HepG2 (cell line): ENCODE measurements around the gene EZH1. TPM values are rescaled to one million over a fixed set of nuclear protein-coding genes. Genes with fewer than 3 reads are reported as not detected.

ENCODE experiments used
- ATAC-seq: fragments of 200-7000 bp; cut with Tn5 transposase; 3 replicates; pipeline ENCODE4 v1.9.1; 2020; ENCODE audit warnings: mild to moderate bottlenecking, moderate library complexity
- BruUV-seq: library from RNA; stranded (reverse); fragments of 400-500 nt; replicated peaks from 2 replicates; lab custom pipeline; 2021; lab: Mats Ljungman, UMichigan
- CTCF ChIA-PET: fragments of 300-600 bp; formaldehyde crosslinking; extraction: SDS; loops from one replicate; lab custom pipeline; 2021; ENCODE audit warnings: low total read pairs, inconsistent platforms, low intra/inter-chr PET ratio; lab: Yijun Ruan, JAX
- POLR2A ChIA-PET: fragments of 350-600 bp; sonication (Branson Sonifier 250); formaldehyde crosslinking; loops from one replicate; lab custom pipeline; 2020; ENCODE audit warnings: antibody characterized with exemption, inconsistent platforms; lab: Yijun Ruan, JAX
- DNase-seq: peaks from one replicate; pipeline ENCODE4 v3.0.0-alpha.2; 2015; ENCODE audit warnings: low spot score
- FAIRE-seq: peaks from 3 replicates; lab custom pipeline; 2011; peaks lifted over from hg19 to GRCh38; lab: Jason Lieb, UNC
- H2AFZ ChIP-seq: one replicate; pipeline ENCODE4 v1.6.1; 2011; ENCODE audit warnings: low read length, inconsistent platforms
- H3K27ac ChIP-seq: fragments of 300-600 bp; 3 replicates; pipeline ENCODE4 v1.8.0; 2011; ENCODE audit warnings: mixed run types, mild to moderate bottlenecking, mixed read lengths, low read length, inconsistent platforms; ENCODE audit not compliant: insufficient read depth; ENCODE audit errors: extremely low read length
- H3K27me3 ChIP-seq, 2 experiments: fragments of 200-600 bp in 1 of 2; 2 replicates in 1 of 2; 3 replicates in 1 of 2; pipeline versions ENCODE4 v1.6.0 to v1.8.0; 2011; ENCODE audit warnings: low read length in 2 of 2, mild to moderate bottlenecking in 2 of 2, moderate library complexity in 2 of 2, inconsistent platforms in 1 of 2; ENCODE audit not compliant: insufficient read depth in 2 of 2, control insufficient read depth in 1 of 2
- H3K36me3 ChIP-seq, 2 experiments: fragments of 200-600 bp in 1 of 2; replicated peaks in 1 of 2; 2 replicates in 1 of 2; 3 replicates in 1 of 2; pipeline versions ENCODE4 v1.5.1 to v1.8.0; 2011; ENCODE audit warnings: low read length in 2 of 2, inconsistent platforms in 1 of 2; ENCODE audit not compliant: insufficient read depth in 2 of 2, control insufficient read depth in 1 of 2
- H3K4me1 ChIP-seq: 2 replicates; pipeline ENCODE4 v1.5.1; 2012; ENCODE audit warnings: low read length, inconsistent platforms; ENCODE audit not compliant: insufficient read depth
- H3K4me2 ChIP-seq: 2 replicates; pipeline ENCODE4 v1.6.0; 2011; ENCODE audit warnings: low read depth, low read length, inconsistent platforms
- H3K4me3 ChIP-seq, 3 experiments: fragments of 200-600 bp in 1 of 3; sonication (generic), shearing (Covaris generic) in 1 of 3; replicated peaks in 1 of 3; 2 replicates each; pipeline ENCODE4 v1.5.1; 2011 to 2016; ENCODE audit warnings: low read length in 3 of 3, inconsistent platforms in 2 of 3, low read depth in 2 of 3, mild to moderate bottlenecking in 2 of 3, control low read depth in 1 of 3, mixed read lengths in 1 of 3; ENCODE audit not compliant: insufficient read depth in 1 of 3
- H3K79me2 ChIP-seq: one replicate; pipeline ENCODE4 v1.6.1; 2011; ENCODE audit warnings: low read length, inconsistent platforms; ENCODE audit not compliant: insufficient read depth
- H3K9ac ChIP-seq: 2 replicates; pipeline ENCODE4 v1.6.0; 2011; ENCODE audit warnings: mild to moderate bottlenecking, low read depth, low read length, inconsistent platforms; ENCODE audit not compliant: insufficient read depth
- H3K9me3 ChIP-seq: 2 replicates; pipeline ENCODE4 v1.5.1; 2012; ENCODE audit warnings: mild to moderate bottlenecking, low read length
- H4K20me1 ChIP-seq: 2 replicates; pipeline ENCODE4 v1.6.0; 2011; ENCODE audit warnings: inconsistent platforms, mild to moderate bottlenecking, low read length, moderate library complexity; ENCODE audit not compliant: insufficient read depth
- BRCA1 ChIP-seq: sonication (generic); formaldehyde crosslinking; IDR thresholded peaks from 2 replicates; pipeline ENCODE4 v1.4.0; 2020; ENCODE audit warnings: missing genetic modification reagents
- ERF ChIP-seq: IDR thresholded peaks from 2 replicates; pipeline ENCODE4 v1.6.1; 2018; ENCODE audit warnings: missing biosample characterization, missing genetic modification reagents
- FOSL2 ChIP-seq: sonication (generic); formaldehyde crosslinking; IDR thresholded peaks from 2 replicates; pipeline ENCODE4 v1.4.0; 2020; ENCODE audit warnings: missing genetic modification reagents
- GPN1 ChIP-seq: sonication (generic); formaldehyde crosslinking; IDR thresholded peaks from 2 replicates; pipeline ENCODE4 v1.5.1; 2020; ENCODE audit warnings: missing genetic modification reagents, borderline replicate concordance
- KLF6 ChIP-seq: IDR thresholded peaks from 2 replicates; pipeline ENCODE4 v1.8.0; 2016; ENCODE audit warnings: missing biosample characterization, missing genetic modification reagents
- MEIS2 ChIP-seq: sonication (generic); formaldehyde crosslinking; IDR thresholded peaks from 2 replicates; pipeline ENCODE4 v1.9.0; 2021; ENCODE audit warnings: mild to moderate bottlenecking, missing genetic modification reagents
- SP1 ChIP-seq, 2 experiments: fragments of 450-650 bp in 1 of 2; sonication (generic) in 1 of 2; formaldehyde crosslinking in 1 of 2; IDR thresholded peaks; 2 replicates each; pipeline versions ENCODE4 v1.4.0 to v1.6.1; 2016 to 2020; ENCODE audit warnings: missing genetic modification reagents in 1 of 2
- ZNF235 ChIP-seq: sonication (generic); formaldehyde crosslinking; IDR thresholded peaks from 2 replicates; pipeline ENCODE4 v1.8.1; 2023; ENCODE audit warnings: mild to moderate bottlenecking, missing genetic modification reagents, borderline replicate concordance
- ZNF333 ChIP-seq: sonication (generic); formaldehyde crosslinking; IDR thresholded peaks from 2 replicates; pipeline ENCODE4 v1.4.0; 2020; ENCODE audit warnings: mild to moderate bottlenecking, missing genetic modification reagents, borderline replicate concordance
- ZNF383 ChIP-seq: sonication (generic); formaldehyde crosslinking; IDR thresholded peaks from 2 replicates; pipeline ENCODE4 v1.4.0; 2020; ENCODE audit warnings: missing genetic modification reagents, mild to moderate bottlenecking, borderline replicate concordance
- ZNF501 ChIP-seq: sonication (generic); formaldehyde crosslinking; IDR thresholded peaks from 2 replicates; pipeline ENCODE4 v1.5.1; 2020; ENCODE audit warnings: mild to moderate bottlenecking, moderate library complexity, missing genetic modification reagents
- ZNF569 ChIP-seq: sonication (generic); formaldehyde crosslinking; IDR thresholded peaks from 2 replicates; pipeline ENCODE4 v1.5.0; 2020; ENCODE audit warnings: mild to moderate bottlenecking, missing genetic modification reagents, moderate library complexity, borderline replicate concordance
- ZNF639 ChIP-seq: conservative IDR thresholded peaks from 2 replicates; pipeline ENCODE4 v1.6.1; 2018; ENCODE audit warnings: missing genetic modification reagents
- ZNF644 ChIP-seq: IDR thresholded peaks from 2 replicates; pipeline ENCODE4 v1.6.1; 2016; ENCODE audit warnings: low read depth
- WGBS: methylation state at CpG from one replicate; pipeline ENCODE4 v1.1.6; 2017; ENCODE audit warnings: low lambda C conversion rate; 5-methylcytosine and 5-hydroxymethylcytosine counted together
- in situ Hi-C: cut with HindIII; loops from 2 replicates; pipeline ENCODE4 v1.10.0; 2017; ENCODE audit warnings: low pct_unique_long_range_greater_than_20kb; ENCODE audit not compliant: extremely low pct_ligation_motif_present
- intact Hi-C: fragments of 100-400 bp; cut with micrococcal nuclease; formaldehyde crosslinking; loops from one replicate; pipeline ENCODE4 v1.10.0; 2022; ENCODE audit not compliant: unreplicated experiment
- polyA plus RNA-seq, 8 experiments: library from polyadenylated mRNA; depleted of rRNA in 3 of 8; stranded (reverse) in 7 of 8; unstranded in 1 of 8; fragments of >200 nt; fragmentation: Illumina TruSeq in 4 of 8; extraction: Trizol in 4 of 8; gene quantifications; 2 replicates each; pipeline versions ENCODE4 v1.2.1 to v1.2.3, GENCODE V29; 2011 to 2016; ENCODE audit warnings: low read depth in 4 of 8, missing spikeins in 1 of 8, mixed read lengths in 1 of 8; ENCODE audit not compliant: insufficient read depth in 1 of 8
- total RNA-seq, 5 experiments: library from RNA; depleted of rRNA; stranded (reverse); fragments of >200 nt; fragmentation: Illumina TruSeq; extraction: Trizol; gene quantifications; 2 replicates each; pipeline ENCODE4 v1.2.3, GENCODE V29; 2016; ENCODE audit warnings: low read depth in 1 of 5
- TF ChIP-seq, protein P1 (sequence below): sonication (generic); formaldehyde crosslinking; IDR thresholded peaks from 2 replicates; pipeline ENCODE4 v1.5.0; 2020; ENCODE audit warnings: missing genetic modification reagents, mild to moderate bottlenecking, borderline replicate concordance
- TF ChIP-seq, protein P2 (sequence below): sonication (generic); formaldehyde crosslinking; IDR thresholded peaks from 2 replicates; pipeline ENCODE4 v1.5.1; 2020; ENCODE audit warnings: missing genetic modification reagents, mild to moderate bottlenecking, borderline replicate concordance

EZH1 gene
- total and polyA plus RNA-seq, 2 of the 13 experiments (the other 11 are each of a cell fraction or from before 2014, with no cell fraction given), result 11.6 to 24.0 TPM

GRCh38 chr17:42708588-42708987, 36.3 kb downstream of the EZH1 start:
- no peak for FAIRE-seq
- WGBS, result 98% methylated on average over 3 of the region's 3 CpGs
- Histone ChIP-seq H3K27me3 (no peaks in the 10 kb centered on the region), H2AFZ (no peak overlapping the region), H3K27ac (no peak overlapping the region), H3K4me1 (no peaks in the 10 kb centered on the region), H3K9ac (no peak overlapping the region), H3K4me3 (no peak overlapping the region), H3K9me3 (no peaks in the 10 kb centered on the region), H4K20me1 (no peaks in the 10 kb centered on the region), H3K79me2 (no peaks in the 10 kb centered on the region), H3K36me3 (peaks cover 29 to 58% of the 10 kb centered on the region in 2 experiments; a peak in 4 of 5 replicates), H3K4me2 (no peak overlapping the region)
- intact Hi-C loops, result no loop called here
- DNase-seq, result no peak
- BruUV-seq, result no TSS peak
- ATAC-seq, result no peak
- in situ Hi-C loops, result no loop called here
- ChIA-PET CTCF (no interaction called here), POLR2A (no interaction called here)
- TF ChIP-seq KLF6 (CRISPR knock-in tag) (no peak), ZNF383 (CRISPR knock-in tag) (no peak), MEIS2 (CRISPR knock-in tag) (no peak), FOSL2 (CRISPR knock-in tag) (no peak), GPN1 (CRISPR knock-in tag) (no peak), ZNF333 (no peak), BRCA1 (CRISPR knock-in tag) (no peak), ZNF501 (CRISPR knock-in tag) (no peak), SP1 (IDR thresholded peaks at IDR 0.05) (no peak), SP1 (CRISPR knock-in tag; IDR thresholded peaks at IDR 0.05) (no peak), ERF (CRISPR knock-in tag) (no peak), ZNF235 (no peak), ZNF639 (CRISPR knock-in tag) (no peak), ZNF569 (CRISPR knock-in tag) (no peak), ZNF644 (no peak)
- TF ChIP-seq, protein P1, sequence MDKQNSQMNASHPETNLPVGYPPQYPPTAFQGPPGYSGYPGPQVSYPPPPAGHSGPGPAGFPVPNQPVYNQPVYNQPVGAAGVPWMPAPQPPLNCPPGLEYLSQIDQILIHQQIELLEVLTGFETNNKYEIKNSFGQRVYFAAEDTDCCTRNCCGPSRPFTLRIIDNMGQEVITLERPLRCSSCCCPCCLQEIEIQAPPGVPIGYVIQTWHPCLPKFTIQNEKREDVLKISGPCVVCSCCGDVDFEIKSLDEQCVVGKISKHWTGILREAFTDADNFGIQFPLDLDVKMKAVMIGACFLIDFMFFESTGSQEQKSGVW (CRISPR knock-in tag), result no peak
- TF ChIP-seq, protein P2, sequence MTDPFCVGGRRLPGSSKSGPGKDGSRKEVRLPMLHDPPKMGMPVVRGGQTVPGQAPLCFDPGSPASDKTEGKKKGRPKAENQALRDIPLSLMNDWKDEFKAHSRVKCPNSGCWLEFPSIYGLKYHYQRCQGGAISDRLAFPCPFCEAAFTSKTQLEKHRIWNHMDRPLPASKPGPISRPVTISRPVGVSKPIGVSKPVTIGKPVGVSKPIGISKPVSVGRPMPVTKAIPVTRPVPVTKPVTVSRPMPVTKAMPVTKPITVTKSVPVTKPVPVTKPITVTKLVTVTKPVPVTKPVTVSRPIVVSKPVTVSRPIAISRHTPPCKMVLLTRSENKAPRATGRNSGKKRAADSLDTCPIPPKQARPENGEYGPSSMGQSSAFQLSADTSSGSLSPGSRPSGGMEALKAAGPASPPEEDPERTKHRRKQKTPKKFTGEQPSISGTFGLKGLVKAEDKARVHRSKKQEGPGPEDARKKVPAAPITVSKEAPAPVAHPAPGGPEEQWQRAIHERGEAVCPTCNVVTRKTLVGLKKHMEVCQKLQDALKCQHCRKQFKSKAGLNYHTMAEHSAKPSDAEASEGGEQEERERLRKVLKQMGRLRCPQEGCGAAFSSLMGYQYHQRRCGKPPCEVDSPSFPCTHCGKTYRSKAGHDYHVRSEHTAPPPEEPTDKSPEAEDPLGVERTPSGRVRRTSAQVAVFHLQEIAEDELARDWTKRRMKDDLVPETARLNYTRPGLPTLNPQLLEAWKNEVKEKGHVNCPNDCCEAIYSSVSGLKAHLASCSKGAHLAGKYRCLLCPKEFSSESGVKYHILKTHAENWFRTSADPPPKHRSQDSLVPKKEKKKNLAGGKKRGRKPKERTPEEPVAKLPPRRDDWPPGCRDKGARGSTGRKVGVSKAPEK (CRISPR knock-in tag), result no peak
